A673 (cell line): ENCODE results near the gene OR52N5.

Source experiments
- EZH2 ChIP-seq: fragments of 200-600 bp; sonication (generic); IDR thresholded peaks from 2 replicates; pipeline ENCODE4 v1.6.1; 2017; ENCODE audit warnings: borderline replicate concordance, low read depth, mild to moderate bottlenecking, mixed read lengths, antibody characterized with exemption, low read length; ENCODE audit not compliant: poor library complexity, severe bottlenecking
- TF ChIP-seq, protein P1 (sequence below): fragments of 300-800, 200-600 bp; sonication (generic); conservative IDR thresholded peaks from 2 replicates; pipeline ENCODE4 v1.5.1; 2017; ENCODE audit warnings: low read depth, mild to moderate bottlenecking, antibody characterized with exemption, low read length, moderate library complexity, mixed read lengths

DNA sequence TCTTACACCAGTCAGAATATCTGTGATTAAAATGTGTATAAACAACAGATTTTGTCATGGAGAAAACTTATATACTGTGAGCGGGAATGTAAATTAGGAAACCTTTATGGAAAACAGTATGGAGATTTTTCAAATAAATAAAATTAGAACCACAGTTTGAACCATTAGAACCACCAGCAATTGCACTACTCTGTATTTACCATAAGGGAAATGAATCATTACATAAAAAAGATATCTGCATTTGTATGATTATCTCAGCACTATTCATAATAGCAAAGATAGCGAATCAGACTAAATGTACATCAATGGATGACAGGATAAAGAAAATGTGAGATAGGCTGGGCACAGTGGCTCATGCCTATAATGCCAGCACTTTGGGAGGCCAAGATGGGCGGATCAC, 36.5 kb downstream of the OR52N5 start:
- TF ChIP-seq, protein P1, sequence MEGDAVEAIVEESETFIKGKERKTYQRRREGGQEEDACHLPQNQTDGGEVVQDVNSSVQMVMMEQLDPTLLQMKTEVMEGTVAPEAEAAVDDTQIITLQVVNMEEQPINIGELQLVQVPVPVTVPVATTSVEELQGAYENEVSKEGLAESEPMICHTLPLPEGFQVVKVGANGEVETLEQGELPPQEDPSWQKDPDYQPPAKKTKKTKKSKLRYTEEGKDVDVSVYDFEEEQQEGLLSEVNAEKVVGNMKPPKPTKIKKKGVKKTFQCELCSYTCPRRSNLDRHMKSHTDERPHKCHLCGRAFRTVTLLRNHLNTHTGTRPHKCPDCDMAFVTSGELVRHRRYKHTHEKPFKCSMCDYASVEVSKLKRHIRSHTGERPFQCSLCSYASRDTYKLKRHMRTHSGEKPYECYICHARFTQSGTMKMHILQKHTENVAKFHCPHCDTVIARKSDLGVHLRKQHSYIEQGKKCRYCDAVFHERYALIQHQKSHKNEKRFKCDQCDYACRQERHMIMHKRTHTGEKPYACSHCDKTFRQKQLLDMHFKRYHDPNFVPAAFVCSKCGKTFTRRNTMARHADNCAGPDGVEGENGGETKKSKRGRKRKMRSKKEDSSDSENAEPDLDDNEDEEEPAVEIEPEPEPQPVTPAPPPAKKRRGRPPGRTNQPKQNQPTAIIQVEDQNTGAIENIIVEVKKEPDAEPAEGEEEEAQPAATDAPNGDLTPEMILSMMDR, result no peak
- no peak for TF ChIP-seq EZH2
